Suppressor macrophage treated with lipopolysaccharide for 1 hour (primary cell): Measurements from ENCODE around the gene STARD3.
A peak's percentile ranks its signal among the peaks of the same experiment; 100 is the strongest.
"Not testable (repeated sequence)": the region's sequence is repeated elsewhere in the genome, so short reads cannot be mapped to it uniquely, and the experiment has no call there.

Experiments
- DNase-seq, 3 donors: peaks; one replicate each; pipeline ENCODE4 v3.0.0-alpha.2; 2020 to 2022

STARD3 gene

DNA sequence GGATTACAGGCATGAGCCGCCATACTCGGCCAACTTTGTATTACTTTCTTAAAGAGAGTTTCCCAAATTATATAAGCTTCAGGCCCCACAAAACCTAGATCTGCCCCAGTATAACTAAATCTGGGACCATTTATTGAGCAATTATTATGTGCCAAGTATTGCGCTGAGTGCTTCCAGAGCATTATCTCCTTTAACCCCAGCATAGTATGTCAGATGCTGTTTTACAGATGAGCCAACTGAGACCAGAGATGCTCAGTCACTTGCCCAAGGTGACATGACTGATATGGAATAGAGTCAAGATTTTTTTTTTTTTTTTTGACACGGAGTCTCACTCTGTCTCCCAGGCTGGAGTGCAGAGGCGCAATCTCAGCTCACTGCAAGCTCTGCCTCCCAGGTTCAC is 61.0 kb downstream of the STARD3 start:
- no peak for DNase-seq

DNA sequence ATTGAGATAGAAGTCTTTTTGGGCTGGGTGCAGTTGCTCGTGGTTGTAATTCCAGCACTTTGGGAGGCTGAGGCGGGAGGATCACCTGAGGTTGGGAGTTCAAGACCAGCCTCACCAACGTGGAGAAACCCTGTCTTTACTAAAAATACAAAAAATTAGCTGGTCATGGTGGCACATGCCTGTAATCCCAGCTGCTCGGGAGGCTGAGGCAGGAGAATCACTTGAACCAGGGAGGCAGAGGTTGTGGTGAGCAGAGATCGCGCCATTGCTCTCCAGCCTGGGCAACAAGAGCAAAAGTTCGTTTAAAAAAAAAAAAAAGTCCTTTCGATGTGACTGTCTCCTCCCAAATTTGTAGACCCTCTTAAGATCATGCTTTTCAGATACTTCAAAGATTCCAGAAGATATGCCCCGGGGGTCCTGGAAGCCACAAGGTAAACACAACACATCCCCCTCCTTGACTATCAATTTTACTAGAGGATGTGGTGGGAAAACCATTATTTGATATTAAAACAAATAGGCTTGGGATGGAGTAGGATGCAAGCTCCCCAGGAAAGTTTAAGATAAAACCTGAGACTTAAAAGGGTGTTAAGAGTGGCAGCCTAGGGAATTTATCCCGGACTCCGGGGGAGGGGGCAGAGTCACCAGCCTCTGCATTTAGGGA is 62.3 kb downstream of the STARD3 start:
- not testable (repeated sequence) for DNase-seq

DNA sequence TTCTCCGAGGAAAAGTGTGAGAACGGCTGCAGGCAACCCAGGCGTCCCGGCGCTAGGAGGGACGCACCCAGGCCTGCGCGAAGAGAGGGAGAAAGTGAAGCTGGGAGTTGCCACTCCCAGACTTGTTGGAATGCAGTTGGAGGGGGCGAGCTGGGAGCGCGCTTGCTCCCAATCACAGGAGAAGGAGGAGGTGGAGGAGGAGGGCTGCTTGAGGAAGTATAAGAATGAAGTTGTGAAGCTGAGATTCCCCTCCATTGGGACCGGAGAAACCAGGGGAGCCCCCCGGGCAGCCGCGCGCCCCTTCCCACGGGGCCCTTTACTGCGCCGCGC is 62.8 kb downstream of the STARD3 start, which contains the start of gene ERBB2:
Gene ERBB2, plus strand, starts transcription at position 247 of the 330 bp plus-strand sequence. CDS start 175 bp downstream, outside the sequence.
- peak in 1 of 3 donors; percentile 52 for DNase-seq

DNA sequence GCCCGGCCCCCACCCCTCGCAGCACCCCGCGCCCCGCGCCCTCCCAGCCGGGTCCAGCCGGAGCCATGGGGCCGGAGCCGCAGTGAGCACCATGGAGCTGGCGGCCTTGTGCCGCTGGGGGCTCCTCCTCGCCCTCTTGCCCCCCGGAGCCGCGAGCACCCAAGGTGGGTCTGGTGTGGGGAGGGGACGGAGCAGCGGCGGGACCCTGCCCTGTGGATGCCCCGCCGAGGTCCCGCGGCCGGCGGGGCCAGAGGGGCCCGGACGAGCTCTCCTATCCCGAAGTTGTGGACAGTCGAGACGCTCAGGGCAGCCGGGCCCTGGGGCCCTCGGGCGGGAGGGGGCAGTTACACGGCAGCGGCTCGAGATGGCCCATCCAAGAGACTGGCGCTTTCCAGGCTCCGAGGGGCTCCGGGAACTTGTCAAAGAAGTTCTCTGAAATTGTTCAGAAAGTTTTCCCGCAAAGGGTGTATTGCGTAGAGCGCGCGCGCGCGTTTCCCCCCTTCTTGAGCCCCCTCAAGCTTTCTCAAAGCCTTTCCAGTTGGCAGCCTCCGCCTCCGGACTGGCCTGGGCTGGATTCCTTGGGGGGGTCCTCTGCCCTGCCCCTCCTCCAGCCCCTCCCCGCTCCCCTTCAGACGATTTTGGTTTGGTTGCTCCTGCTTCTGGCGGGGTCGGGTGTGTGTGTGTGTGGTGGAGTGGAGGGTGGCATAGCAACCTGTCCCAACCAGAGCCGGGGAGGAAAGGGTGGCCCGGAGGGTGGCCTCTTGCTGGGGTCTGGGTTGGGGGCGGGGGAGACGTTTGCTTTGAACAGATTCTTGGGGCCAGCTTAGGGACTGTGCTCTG is 63.4 kb downstream of the STARD3 start:
- no peak for DNase-seq

DNA sequence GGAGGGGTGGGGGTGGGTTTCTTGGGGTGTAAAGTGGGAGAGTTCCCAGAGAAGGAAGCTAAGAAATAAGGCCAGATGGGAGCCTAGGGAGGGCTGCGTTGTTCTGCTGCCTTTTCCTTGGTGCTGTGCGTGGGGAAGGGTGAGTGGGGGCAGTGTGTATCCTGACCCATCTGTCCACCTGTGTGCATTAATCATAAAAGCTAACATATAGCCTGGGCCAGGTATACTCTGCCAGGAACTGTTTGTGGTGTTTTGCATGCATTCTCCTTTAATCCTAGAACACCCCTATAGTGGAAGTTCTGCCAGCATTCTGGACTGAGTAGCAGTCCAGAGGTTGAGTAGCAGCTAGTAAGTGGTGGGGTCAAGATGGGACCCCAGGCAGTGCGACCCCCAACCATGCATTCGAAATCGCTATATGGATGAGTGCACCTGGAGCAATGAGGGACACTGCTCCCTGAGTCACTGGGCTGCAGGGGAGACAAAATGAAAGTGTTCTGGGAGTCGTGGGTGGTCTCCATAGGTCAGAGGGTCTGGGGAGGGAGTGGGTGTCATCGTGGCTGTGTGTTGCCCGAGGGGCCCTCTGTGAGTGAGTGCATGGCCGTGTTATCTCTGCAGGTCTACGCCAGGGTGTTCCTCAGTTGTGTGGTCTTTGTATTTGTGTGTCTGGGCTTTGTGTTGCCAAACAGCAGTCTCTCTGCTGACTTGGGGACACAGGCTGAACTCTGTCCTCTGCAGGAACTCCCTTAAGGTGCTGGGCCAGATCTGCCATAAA is 64.3 kb downstream of the STARD3 start:
- no peak for DNase-seq

DNA sequence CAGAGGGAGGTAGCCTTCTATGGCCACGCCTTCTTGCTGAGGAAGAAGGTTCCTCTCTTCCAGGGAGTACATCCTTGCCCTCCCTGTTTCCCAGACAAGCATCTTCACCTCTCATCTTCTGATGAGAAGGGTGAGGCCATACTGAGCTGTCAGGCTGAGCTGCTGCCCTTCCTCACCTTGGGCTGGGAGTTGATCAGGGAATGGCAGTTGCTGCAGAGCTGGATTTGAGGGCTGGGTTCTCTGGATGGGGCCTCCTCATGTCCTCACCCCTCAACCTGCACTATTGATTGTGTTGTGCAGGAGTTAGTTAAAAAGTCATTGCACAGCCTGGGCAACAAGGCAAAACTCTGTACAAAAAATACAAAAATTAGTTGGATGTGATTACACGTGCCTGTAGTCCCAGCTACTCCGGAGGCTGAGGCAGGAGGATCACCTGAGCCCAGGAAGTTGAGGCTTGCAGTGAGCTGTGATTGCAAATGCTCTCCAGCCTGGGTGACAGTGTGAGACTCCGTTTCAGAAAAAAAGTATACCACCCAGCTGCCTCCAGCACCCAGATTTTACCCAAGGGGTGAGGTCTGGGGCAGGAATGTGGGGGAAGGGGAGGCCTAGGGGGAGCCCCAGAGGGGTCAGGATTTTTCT is 65.0 kb downstream of the STARD3 start:
- no peak for DNase-seq

DNA sequence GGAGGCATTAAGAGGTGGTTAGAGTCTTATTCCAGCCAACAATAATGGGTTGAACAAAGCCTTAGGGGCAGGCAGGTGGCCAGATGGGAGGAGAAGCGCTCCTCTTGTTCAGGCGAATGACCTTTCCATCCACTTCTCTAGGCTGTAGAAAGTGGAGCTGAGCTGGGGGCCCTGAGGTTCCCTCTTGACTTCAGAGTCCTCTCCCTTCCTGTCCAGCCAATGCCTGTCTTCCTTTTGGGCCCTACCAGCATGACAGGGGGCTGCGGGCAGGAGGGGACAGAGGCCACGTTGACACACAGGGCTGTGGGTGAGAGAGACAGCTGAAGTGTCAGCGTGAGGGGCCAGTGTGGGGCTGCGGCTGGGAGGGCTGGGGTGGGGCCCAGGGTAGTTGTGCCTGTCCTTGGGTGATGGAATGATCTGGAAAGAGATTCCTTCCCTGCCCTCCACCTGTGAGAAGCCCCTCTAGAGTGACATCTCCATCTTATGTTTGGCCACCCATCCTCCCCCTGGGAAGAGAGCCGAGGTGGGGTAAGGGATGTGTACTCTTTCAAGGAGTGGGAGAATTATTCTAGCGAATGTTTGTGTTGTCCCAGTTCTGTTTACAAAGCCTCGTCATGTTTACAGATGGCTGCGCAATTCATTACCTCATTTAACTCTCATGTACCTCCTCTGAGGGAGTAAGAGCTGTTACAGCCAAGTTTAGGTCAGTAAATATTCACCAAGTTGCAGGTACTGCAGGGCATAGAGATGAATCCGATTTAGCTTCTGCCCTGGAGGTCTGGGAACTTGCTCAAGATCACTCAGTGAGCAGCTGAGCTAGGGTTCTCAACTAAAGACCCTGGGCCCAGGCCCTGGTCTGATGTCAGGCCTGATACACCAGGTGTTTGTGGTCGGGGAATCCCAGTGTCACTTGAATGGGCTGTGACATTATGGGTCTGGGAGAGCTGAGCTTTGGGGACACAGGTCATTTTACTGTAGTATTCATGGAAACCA is 66.3 kb downstream of the STARD3 start:
- DNase-seq = no peak

DNA sequence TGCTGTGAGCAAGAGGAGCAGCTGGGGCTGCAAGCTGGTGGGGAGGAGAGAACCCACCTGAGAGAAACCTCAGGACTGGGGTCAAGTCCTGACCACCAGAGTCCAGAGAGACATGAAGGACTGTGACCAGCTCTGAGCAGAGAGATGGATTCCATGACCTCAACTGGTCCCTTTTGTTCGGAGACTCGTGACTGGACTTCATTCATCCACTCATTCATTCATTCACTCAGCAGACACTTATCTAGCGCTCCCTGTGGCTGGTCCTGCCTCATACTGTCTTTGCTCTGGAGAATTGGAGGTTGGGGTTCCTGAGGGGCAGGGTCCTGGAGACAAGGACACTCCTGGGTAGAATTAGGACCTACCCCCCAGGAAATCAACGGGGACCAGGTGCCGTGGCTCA is 67.0 kb downstream of the STARD3 start:
- DNase-seq = no peak

DNA sequence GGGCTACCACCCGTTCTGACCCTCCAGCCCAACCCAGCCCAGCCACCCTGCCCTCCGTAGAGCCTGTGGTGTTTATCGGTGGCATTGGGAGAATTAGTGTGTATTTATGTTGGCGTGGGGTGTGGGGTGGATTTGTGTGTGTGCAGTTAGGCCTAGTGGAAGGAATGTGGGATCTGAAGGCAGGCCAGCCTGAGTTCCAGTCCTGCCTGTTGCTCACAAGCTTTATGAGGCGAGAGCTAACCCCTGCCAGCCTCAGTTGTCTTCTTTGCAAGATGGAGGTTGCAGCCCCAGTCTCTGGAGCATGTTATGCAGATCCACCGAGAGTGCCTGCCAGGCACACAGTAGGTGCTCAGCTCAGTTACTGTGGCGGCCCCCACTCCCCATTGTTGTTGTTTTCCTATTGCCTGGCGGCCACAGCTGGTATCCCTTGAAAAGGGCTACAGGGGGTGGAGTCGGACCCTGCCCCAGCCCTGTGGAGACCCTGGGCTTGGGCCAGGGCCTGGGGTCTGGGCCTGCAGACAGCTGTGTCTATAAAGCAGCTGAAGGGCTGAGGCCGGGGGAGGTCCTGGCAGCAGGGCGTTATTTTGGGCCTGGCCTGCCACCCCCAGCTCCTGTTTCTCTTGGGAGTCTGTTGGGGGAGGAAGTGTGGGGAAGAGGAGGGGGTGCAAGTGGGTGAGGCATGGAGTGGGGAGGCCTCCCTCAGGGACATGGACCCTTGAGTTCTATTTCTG is 68.0 kb downstream of the STARD3 start:
- no peak for DNase-seq

DNA sequence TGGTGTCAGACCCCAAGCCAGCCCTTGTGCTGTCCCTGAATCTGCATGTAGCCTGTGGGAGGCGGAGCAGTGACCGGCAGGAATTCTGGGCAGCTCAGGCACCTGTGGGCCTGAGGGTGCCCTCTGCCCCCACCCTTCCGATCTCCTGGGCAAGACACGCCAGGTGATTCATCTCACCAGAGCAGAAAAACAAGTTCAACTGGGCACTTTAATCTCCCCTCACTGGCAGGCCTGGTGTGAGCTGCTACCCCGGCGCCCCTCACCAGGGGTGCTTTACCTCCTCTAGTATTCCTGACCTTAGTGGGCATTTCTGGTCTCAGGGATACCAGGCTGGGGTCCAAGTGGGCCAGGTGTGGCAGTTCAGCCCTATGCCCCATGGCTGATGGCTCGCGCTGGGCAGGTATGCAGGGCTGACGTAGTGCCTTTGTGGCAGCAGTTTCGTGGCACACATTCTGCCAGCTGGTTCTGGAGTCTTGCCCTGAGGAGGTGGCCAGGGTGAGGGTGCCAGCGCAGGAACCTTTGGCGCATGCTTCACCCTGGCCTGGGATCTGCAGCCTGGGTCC is 68.9 kb downstream of the STARD3 start:
- no peak for DNase-seq

DNA sequence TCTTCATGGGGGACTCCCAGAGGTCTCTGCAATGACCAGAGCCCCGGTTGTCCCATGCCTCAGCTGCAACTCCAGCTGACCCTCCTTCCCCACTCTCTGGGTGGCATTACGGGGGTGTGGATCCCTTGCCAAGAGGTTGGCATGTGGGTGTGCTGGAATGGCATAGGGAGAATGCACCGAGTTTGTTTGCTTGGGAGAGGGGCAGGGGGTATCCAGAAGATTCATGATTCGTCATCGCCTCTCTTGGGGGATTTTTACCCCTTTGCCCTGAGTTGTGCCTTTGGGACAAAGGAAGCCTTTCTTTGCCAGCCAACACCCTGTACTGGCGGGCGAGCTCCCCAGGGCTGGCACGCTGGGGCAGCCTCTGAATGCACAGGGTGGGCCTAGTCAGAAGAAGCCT is 69.4 kb downstream of the STARD3 start:
- no peak for DNase-seq

DNA sequence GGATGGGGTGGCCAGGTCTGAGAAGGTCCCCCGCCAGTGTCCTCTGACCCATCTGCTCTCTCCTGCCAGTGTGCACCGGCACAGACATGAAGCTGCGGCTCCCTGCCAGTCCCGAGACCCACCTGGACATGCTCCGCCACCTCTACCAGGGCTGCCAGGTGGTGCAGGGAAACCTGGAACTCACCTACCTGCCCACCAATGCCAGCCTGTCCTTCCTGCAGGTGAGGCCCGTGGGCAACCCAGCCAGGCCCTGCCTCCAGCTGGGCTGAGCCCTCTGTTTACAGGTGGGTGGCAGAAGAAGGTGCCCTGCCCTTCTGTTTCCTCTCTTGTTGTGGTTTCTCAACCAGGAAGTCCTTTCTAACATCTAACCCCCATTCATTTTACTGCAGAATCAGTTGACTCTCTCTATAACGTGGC is 70.0 kb downstream of the STARD3 start:
- no peak for DNase-seq

DNA sequence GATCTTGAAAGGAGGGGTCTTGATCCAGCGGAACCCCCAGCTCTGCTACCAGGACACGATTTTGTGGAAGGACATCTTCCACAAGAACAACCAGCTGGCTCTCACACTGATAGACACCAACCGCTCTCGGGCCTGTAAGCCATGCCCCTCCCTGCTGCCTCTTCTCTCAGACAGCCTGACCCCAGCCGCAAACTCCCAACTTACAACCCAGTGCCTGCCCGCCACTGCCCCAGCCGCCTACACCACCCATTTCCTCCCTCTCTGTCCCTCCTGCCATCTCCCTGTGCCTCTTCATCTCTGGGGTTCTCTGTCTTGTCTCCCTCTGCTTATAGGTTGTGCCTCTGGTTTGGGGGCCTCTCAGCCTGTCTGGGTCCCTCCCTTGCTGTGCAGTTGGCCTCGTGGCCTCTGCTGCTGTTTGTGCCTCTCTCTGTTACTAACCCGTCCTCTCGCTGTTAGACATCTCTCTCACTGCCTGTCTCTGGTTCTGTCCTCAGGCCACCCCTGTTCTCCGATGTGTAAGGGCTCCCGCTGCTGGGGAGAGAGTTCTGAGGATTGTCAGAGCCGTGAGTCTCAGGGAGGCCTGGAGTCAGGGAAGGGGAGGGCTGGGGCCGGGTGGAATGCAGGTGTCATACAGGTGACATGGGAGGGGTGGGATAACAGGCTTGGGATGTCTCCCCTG is 72.5 kb downstream of the STARD3 start:
- no peak for DNase-seq

DNA sequence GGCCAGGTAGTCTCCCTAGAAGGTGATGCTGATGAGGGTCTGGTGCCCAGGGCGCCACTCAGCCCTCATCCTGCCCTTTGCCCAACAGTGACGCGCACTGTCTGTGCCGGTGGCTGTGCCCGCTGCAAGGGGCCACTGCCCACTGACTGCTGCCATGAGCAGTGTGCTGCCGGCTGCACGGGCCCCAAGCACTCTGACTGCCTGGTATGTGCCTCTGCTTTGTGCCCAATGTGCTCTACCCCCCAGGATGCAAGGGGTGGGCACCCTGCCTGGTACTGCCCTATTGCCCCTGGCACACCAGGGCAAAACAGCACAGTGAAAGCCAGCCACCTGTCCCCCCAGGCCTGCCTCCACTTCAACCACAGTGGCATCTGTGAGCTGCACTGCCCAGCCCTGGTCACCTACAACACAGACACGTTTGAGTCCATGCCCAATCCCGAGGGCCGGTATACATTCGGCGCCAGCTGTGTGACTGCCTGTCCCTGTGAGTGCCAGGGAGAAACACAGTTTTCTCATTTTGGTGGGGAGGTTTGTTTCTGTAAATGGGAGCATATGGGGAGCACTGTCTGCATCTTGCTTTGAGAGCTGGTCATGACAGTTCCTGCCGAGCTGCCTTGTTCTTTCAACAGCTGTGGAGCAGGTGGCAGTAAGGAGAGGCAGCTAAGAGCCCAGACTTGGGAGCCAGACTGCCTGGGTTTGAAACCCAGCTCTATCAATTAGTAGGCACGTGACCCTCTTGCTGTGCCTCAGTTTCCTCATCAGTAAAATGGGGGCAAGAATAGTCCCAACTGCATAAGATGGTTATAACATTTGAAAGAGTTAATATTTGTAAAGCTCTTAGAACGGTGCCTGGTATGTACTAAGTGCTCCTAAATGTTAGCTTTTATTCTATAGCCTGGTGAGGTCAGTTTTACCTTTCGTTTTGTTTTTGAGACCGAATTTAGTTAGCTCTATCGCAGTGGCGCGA is 73.3 kb downstream of the STARD3 start:
- no peak for DNase-seq

DNA sequence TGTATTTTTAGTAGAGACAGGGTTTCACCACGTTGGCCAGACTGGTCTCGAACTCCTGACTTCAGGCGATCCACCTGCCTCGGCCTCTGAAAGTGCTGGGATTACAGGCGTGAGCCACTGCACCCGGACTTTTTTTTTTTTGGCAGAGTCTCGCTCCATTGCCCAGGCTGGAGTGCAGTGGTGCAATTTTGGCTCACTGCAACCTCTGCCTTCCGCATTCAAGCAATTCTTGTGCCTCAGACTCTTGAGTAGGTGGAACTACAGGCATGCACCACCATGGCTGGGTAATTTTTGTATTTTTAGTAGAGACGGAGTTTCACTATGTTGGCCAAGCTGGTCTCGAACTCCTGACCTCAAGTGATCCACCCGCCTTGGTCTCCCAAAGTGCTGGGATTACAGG is 74.1 kb downstream of the STARD3 start:
- not testable (repeated sequence) for DNase-seq

DNA sequence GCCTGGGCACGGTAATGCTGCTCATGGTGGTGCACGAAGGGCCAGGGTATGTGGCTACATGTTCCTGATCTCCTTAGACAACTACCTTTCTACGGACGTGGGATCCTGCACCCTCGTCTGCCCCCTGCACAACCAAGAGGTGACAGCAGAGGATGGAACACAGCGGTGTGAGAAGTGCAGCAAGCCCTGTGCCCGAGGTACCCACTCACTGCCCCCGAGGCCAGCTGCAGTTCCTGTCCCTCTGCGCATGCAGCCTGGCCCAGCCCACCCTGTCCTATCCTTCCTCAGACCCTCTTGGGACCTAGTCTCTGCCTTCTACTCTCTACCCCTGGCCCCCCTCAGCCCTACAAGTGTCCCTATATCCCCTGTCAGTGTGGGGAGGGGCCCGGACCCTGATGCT is 74.9 kb downstream of the STARD3 start:
- DNase-seq = no peak
